Psoas muscle (tissue), 8 donors: ENCODE measurements around the gene ATF6. TPM values are rescaled to one million over a fixed set of nuclear protein-coding genes. Genes with fewer than 3 reads are reported as not detected.

Experiments used
- ATAC-seq, 4 donors: fragments of 200-7000 bp; cut with Tn5 transposase; one replicate each; pipeline ENCODE4 v1.9.1; 2020; ENCODE audit warnings: moderate library complexity in 3 of 4, mild to moderate bottlenecking in 2 of 4
- DNase-seq, 2 donors: peaks; one replicate each; pipeline ENCODE4 v3.0.0-alpha.2; 2020
- H3K27ac ChIP-seq: fragments of 200-600 bp; one replicate; pipeline ENCODE4 v1.8.0; 2022
- H3K27me3 ChIP-seq, 3 donors: fragments of 200-600 bp in 1 of 3; one replicate each; pipeline versions ENCODE4 v1.6.1 to v1.8.0; 2013 to 2022; ENCODE audit warnings: low read length in 2 of 3, mild to moderate bottlenecking in 2 of 3, moderate library complexity in 1 of 3; ENCODE audit not compliant: insufficient read depth in 3 of 3
- H3K36me3 ChIP-seq, 2 donors: fragments of 200-600 bp in 1 of 2; one replicate each; pipeline versions ENCODE4 v1.6.1 to v1.8.0; 2013 to 2022; ENCODE audit warnings: low read depth in 1 of 2, mild to moderate bottlenecking in 1 of 2, moderate library complexity in 1 of 2; ENCODE audit not compliant: insufficient read depth in 1 of 2
- H3K4me1 ChIP-seq: fragments of 200-600 bp; one replicate; pipeline ENCODE4 v1.8.0; 2022
- H3K4me3 ChIP-seq: fragments of 200-600 bp; one replicate; pipeline ENCODE4 v1.8.0; 2022; ENCODE audit warnings: mild to moderate bottlenecking
- H3K9me3 ChIP-seq: fragments of 200-600 bp; one replicate; pipeline ENCODE4 v1.8.0; 2022
- WGBS, 3 donors: extraction: QIAGEN DNeasy Blood & Tissue Kit; methylation state at CpG; one replicate each; pipeline versions ENCODE4 v1.1.6 to v1.1.7; 2013; 5-methylcytosine and 5-hydroxymethylcytosine counted together
- intact Hi-C, 2 donors: fragments of 100-400 bp; cut with DNase I; formaldehyde crosslinking; loops; one replicate each; pipeline versions ENCODE4 v1.11.0 to v1.14.2; 2022
- polyA plus RNA-seq, 3 donors: library from polyadenylated mRNA; stranded (reverse); fragments of 200-250 nt; gene quantifications; one replicate each; pipeline ENCODE4 v1.2.3, GENCODE V29; 2013
- total RNA-seq, 4 donors: library from RNA; stranded (reverse); fragmentation: NEBNext Ultra II Directional in 2 of 4; extraction: Animal tissue kit (Norgen Biotek cat#: 25700) in 2 of 4; gene quantifications; one replicate each; pipeline versions ENCODE4 v1.2.1 to v1.2.4, GENCODE V29; 2021 to 2023
- TF ChIP-seq, protein P1 (sequence below): fragments of 200-600 bp; IDR thresholded peaks from one replicate; pipeline ENCODE4 v1.8.0; 2022; ENCODE audit warnings: antibody characterized with exemption
- donor health status: healthy with polysubstance abuse.
- donor health status: DM: no; HTN: no; CAD: no; lungs with moderate emphysema.
- donor health status: Bipolar disorder and iron deficiency.
- donor health status: healthy.
- donor health status: DM: yes; HTN: yes; CAD: no.
- donor health status: DM: no; HTN: no; CAD: no.
- donor health status: DM: no; HTN: no; CAD: no.
- donor health status: DM: yes; HTN: yes; CAD: no.

The ATF6 gene
- total and polyA plus RNA-seq, 7 donors, result 6.4 to 17.1 (median 11.0) TPM

DNA sequence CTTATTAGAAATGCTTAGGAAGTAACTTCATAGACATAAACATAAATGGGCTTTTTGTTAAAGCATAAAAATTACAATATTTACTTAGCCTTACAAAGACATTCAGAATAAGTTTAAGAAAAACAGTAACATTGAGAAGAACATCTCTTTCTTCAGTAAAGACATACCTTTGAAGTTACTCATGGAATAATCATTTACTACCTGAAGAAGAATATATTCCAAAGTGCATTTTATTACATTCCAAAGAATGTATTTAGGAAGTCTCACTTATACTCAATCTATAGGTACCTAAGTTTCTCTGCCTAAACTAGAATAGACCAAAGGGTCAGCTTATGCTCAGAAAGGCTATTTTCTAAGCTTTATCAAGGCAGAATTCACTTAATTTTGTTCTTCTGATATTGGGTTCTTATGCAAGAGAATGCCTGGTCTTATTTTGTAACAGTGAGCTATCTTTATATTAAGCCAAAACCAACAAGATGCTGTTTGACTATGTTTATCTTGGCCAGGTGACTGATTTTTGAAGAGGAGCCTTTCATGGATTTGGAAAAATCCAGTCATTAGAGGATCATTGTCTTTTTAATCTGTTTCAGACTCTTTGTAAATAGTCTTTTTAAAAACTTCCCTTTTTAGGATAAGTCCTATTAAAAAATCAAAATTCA, 147.5 kb downstream of the ATF6 start:
- TF ChIP-seq, protein P1, sequence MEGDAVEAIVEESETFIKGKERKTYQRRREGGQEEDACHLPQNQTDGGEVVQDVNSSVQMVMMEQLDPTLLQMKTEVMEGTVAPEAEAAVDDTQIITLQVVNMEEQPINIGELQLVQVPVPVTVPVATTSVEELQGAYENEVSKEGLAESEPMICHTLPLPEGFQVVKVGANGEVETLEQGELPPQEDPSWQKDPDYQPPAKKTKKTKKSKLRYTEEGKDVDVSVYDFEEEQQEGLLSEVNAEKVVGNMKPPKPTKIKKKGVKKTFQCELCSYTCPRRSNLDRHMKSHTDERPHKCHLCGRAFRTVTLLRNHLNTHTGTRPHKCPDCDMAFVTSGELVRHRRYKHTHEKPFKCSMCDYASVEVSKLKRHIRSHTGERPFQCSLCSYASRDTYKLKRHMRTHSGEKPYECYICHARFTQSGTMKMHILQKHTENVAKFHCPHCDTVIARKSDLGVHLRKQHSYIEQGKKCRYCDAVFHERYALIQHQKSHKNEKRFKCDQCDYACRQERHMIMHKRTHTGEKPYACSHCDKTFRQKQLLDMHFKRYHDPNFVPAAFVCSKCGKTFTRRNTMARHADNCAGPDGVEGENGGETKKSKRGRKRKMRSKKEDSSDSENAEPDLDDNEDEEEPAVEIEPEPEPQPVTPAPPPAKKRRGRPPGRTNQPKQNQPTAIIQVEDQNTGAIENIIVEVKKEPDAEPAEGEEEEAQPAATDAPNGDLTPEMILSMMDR, result no peak
- Histone ChIP-seq H3K27me3 (no peaks in the 10 kb centered on the region), H3K9me3 (no peaks in the 10 kb centered on the region), H3K4me3 (no peak overlapping the region), H3K4me1 (no peaks in the 10 kb centered on the region), H3K27ac (no peak overlapping the region), H3K36me3 (peaks cover 3 to 43% of the 10 kb centered on the region in 2 donors)
- intact Hi-C loops, result no loop called here
- DNase-seq (no peak), ATAC-seq (no peak)

DNA sequence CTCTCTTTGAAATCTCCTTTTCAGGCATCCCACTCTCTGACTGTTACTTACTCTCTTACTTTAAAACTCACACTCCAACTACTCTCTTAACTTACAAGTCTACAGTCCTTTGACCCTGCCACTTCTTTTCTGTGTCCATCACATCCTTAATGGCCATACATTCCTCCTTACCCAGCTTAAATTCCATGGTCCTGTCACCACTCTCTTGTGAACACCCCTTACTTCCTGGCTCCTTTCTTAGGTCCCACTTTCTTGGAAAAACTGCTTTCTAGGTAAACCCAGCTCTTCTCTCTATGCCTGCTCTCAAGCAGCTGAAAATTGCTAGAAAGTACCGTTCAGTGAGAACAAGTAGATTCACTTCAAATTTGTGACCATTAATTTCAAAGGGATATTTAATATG, 148.5 kb downstream of the ATF6 start:
- H3K36me3 ChIP-seq, result peaks cover 3 to 43% of the 10 kb centered on the region in 2 donors
- ATAC-seq (no peak), DNase-seq (no peak)
- 97 to 98% (median 98%) methylated on average over 1 of the region's 1 CpG for WGBS, 3 donors
- H3K27ac ChIP-seq, result no peak overlapping the region
- no peak overlapping the region for H3K4me3 ChIP-seq
- intact Hi-C loops, result no loop called here
- no peaks in the 10 kb centered on the region for H3K9me3 ChIP-seq
- H3K27me3 ChIP-seq, result no peaks in the 10 kb centered on the region
- no peaks in the 10 kb centered on the region for H3K4me1 ChIP-seq
- TF ChIP-seq, protein P1, result no peak

DNA sequence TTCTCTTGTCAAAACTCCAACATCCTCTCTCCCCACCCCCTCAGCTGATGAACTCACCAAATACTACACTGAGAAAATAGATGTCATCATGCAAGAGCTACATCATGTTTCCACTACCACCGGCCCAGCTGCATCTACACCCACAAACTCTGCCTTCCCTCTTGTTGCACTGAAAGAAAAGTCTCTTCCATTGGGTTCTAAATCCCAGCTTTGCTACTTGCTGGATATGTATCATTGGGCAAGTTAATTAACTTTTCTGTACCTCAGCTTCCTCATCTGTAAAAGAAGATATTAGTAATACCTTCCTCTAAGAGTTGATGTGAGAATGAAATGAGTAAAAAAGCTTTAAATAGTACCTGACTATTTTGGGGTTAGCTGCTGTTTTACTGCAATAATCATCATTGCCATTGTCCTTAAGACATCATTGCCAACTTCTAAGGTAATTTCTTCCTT, 149.0 kb downstream of the ATF6 start:
- TF ChIP-seq, protein P1, result no peak
- no peak overlapping the region for H3K4me3 ChIP-seq
- no peak overlapping the region for H3K27ac ChIP-seq
- no peak for DNase-seq
- WGBS, 3 donors, result 75 to 86% (median 86%) methylated on average over 1 of the region's 1 CpG
- H3K9me3 ChIP-seq, result no peaks in the 10 kb centered on the region
- no peak for ATAC-seq
- peaks cover 3 to 43% of the 10 kb centered on the region in 2 donors for H3K36me3 ChIP-seq
- no peaks in the 10 kb centered on the region for H3K4me1 ChIP-seq
- intact Hi-C loops, result no loop called here
- no peaks in the 10 kb centered on the region for H3K27me3 ChIP-seq

DNA sequence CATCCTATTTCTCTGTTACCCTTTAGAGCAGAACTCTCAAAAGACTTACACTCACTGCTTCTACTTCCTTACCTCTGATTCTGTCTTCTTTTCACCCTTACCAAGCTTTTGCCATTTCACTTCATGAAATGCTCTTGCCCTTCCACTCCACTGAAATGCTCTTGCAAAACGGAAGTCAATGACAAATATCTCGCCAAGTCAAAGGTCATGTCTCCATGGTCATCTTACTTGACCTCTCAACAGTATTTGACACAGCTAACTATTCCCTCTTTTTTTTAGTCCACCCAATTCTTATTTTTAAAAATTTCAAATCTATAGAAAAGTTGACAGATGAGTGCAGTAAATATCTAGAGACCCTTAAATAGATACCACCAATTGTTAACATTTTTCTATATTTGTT, 149.9 kb downstream of the ATF6 start:
- WGBS, 3 donors, result 76 to 88% (median 83%) methylated on average over 2 of the region's 2 CpGs
- ATAC-seq (no peak), DNase-seq (no peak)
- TF ChIP-seq, protein P1, result no peak
- Histone ChIP-seq H3K27ac (no peak overlapping the region), H3K4me1 (peaks cover 3% of the 10 kb centered on the region), H3K36me3 (peaks cover 3 to 43% of the 10 kb centered on the region in 2 donors), H3K9me3 (no peaks in the 10 kb centered on the region), H3K27me3 (no peaks in the 10 kb centered on the region), H3K4me3 (no peak overlapping the region)
- intact Hi-C loops, result no loop called here

DNA sequence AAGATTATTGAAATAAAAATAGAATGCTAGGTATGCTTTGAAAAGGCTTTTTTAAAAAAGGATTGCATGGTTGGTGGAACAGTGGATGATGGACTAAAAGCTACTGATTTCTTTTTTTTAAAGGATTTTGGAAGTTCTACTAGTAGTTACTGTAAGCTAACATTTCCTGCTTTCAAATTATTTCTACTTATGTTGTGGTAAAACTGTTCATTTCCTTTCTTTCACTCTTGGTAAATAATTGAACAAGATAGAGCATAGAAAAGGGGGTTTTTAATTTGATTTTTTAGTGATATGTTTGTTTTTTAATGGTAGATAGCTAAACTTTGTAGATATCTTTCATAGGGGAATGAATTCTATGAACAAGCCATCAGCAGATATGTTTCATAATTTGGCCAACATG, 153.1 kb downstream of the ATF6 start:
- Histone ChIP-seq H3K27me3 (no peaks in the 10 kb centered on the region), H3K9me3 (no peaks in the 10 kb centered on the region), H3K4me1 (peaks cover 15% of the 10 kb centered on the region), H3K27ac (no peak overlapping the region), H3K4me3 (no peak overlapping the region), H3K36me3 (peaks cover 3 to 19% of the 10 kb centered on the region in 2 donors)
- DNase-seq (no peak), ATAC-seq (no peak)
- TF ChIP-seq, protein P1, result no peak
- intact Hi-C loops, result no loop called here
